ENCODE measurements around the gene OSBPL10. TPM values are rescaled to one million over a fixed set of nuclear protein-coding genes. Genes with fewer than 3 reads are reported as not detected.

Gene OSBPL10
- total RNA-seq, 1 donor from 2014 or later = 18.8 TPM

DNA sequence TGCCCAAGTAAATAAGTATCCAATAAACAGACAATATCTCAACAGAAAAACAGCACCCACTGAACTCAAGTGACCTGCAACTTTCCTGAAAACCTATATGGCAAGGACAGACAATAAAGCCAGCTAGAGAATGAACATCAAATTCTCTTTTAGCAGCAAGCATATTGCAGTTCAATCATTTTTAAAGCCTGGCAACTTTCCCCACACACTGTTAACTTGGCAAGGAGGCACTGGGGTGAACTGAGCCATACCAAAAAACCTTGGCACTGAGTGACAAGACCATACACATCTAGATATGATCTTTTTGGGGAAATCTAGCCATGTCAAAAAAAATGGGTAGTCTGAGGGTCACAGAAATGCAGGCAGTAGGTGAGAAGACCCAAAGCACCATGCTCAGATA lies 273.8 kb downstream of the OSBPL10 start:
- intact Hi-C loops (cut with DNase I) = no loop called here
- Histone ChIP-seq H3K27ac (no peak overlapping the region), H3K27me3 (ENCODE audit: low read depth) (no peaks in the 10 kb centered on the region), H3K9me3 (no peaks in the 10 kb centered on the region), H3K36me3 (no peaks in the 10 kb centered on the region), H3K4me1 (peaks cover 4% of the 10 kb centered on the region), H3K4me3 (no peak overlapping the region)
- ATAC-seq (no peak), DNase-seq (no peak)
- TF ChIP-seq, protein P1, sequence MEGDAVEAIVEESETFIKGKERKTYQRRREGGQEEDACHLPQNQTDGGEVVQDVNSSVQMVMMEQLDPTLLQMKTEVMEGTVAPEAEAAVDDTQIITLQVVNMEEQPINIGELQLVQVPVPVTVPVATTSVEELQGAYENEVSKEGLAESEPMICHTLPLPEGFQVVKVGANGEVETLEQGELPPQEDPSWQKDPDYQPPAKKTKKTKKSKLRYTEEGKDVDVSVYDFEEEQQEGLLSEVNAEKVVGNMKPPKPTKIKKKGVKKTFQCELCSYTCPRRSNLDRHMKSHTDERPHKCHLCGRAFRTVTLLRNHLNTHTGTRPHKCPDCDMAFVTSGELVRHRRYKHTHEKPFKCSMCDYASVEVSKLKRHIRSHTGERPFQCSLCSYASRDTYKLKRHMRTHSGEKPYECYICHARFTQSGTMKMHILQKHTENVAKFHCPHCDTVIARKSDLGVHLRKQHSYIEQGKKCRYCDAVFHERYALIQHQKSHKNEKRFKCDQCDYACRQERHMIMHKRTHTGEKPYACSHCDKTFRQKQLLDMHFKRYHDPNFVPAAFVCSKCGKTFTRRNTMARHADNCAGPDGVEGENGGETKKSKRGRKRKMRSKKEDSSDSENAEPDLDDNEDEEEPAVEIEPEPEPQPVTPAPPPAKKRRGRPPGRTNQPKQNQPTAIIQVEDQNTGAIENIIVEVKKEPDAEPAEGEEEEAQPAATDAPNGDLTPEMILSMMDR (IDR thresholded peaks at IDR 0.05) = no peak

DNA sequence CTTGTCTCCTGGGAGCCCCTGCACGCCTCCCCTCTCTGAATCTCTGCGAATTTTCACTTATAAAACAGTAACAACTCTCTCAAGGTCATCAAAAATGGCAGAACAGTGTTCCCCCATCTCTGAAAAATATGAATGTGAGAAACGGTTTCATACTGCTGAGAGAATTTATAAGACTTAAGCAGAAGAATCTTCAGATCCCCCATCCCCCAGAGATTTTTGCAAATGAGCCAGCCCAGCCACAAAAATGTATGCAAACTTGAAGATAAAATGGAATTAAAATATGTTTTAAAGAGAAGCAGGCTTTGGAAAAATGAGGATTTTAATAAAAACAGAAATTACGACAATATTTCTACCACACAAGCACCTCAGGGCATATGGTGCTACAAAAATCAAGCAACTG lies 275.3 kb downstream of the OSBPL10 start:
- Histone ChIP-seq H3K9me3 (no peaks in the 10 kb centered on the region), H3K4me1 (peaks cover 4% of the 10 kb centered on the region), H3K4me3 (no peak overlapping the region), H3K27ac (no peak overlapping the region), H3K27me3 (ENCODE audit: low read depth) (no peaks in the 10 kb centered on the region), H3K36me3 (no peaks in the 10 kb centered on the region)
- ATAC-seq (no peak), DNase-seq (no peak)
- intact Hi-C loops (cut with DNase I) = no loop called here
- TF ChIP-seq, protein P1 (IDR thresholded peaks at IDR 0.05) = no peak

DNA sequence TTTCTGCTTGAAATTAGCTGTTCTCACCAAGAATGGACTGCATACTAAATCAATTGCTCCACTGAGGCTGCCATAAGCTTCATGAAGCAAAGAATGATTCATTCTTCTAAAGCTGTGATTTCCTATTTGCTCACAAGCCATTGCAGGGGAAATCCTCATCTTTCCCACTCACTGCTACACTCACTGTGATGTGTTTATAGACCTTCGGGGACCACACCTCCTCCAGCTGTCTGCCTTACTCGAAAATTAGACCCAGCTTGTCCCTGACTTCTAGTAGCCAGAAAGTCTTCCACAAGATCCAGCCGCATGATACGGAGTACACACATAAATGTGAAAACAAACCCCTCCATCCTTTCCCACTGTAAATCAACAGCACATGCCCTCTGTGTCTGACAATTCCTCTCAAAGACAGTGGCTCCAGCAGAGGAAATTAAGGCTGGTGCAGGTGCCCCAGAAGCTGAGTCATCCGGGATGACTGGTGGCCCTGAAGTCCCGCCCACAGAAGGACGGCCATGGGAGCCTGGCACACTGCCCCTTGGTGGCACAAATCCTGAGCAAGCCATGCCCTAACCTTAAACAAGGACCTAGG lies 276.4 kb downstream of the OSBPL10 start:
- ATAC-seq (peak; percentile 67 to 79), DNase-seq (peak; percentile 55)
- peaks cover 4% of the 10 kb centered on the region for H3K4me1 ChIP-seq
- H3K27ac ChIP-seq = no peak overlapping the region
- H3K36me3 ChIP-seq = no peaks in the 10 kb centered on the region
- H3K27me3 ChIP-seq (ENCODE audit: low read depth) = no peaks in the 10 kb centered on the region
- no peaks in the 10 kb centered on the region for H3K9me3 ChIP-seq
- intact Hi-C loops (cut with DNase I) = no loop called here
- no peak overlapping the region for H3K4me3 ChIP-seq
- TF ChIP-seq, protein P1 (IDR thresholded peaks at IDR 0.05) = no peak

DNA sequence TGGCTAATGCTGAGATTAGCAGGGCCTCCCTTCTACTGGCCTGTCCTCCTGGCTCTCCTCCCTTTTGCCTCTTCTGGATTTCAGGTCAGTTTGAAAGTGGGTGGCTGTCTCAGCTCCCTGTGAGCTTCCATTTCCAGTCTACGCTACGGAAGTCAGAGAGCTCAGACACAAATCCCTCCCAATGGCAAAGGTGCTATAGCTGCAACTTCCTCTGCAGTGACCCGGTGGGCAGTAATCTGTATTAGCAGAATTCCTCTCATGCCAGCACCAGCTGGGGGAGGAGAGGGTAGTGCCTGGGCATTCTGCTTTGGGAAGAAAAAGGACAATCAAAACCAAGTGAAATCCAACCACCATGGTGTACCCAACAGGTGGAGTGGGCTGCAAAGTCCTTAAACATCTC lies 276.9 kb downstream of the OSBPL10 start:
- TF ChIP-seq, protein P1 (IDR thresholded peaks at IDR 0.05) = no peak
- ATAC-seq (no peak), DNase-seq (no peak)
- Histone ChIP-seq H3K4me1 (peaks cover 4% of the 10 kb centered on the region), H3K27me3 (ENCODE audit: low read depth) (no peaks in the 10 kb centered on the region), H3K36me3 (no peaks in the 10 kb centered on the region), H3K9me3 (no peaks in the 10 kb centered on the region), H3K4me3 (no peak overlapping the region), H3K27ac (no peak overlapping the region)
- intact Hi-C loops (cut with DNase I) = no loop called here

DNA sequence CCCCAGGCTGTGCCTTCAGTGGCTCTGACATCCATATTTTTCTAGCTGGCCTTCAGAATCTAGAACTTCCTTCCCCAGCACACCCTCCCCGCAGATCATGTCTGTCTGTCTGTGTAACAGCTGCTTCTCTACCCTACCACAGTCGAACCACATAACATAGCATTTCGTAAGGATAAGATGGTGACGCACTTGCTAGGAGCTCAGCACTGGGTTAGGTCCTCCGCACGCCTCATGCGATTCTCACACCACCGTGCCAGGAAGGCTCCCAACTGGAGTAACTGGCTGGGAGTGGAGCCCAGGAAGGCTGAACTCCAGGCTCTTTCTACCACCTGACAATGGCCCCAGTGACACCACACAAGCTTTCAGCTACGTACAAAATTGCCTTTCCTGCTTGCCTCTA lies 279.8 kb downstream of the OSBPL10 start:
- ATAC-seq = no peak
- H3K27me3 ChIP-seq (ENCODE audit: low read depth) = no peaks in the 10 kb centered on the region
- intact Hi-C loops (cut with DNase I) = no loop called here

More for the DNA sequence above, 279.8 kb downstream of the OSBPL10 start:
- Histone ChIP-seq H3K4me3 (no peak overlapping the region), H3K9me3 (no peaks in the 10 kb centered on the region), H3K36me3 (no peaks in the 10 kb centered on the region), H3K4me1 (peaks cover 4% of the 10 kb centered on the region), H3K27ac (no peak overlapping the region)
- TF ChIP-seq, protein P1 (IDR thresholded peaks at IDR 0.05) = no peak
- no peak for DNase-seq

All from lower lobe of right lung (tissue), 2 donors.